ENCODE measurements around the gene GPR137. TPM values are rescaled to one million over a fixed set of nuclear protein-coding genes. Genes with fewer than 3 reads are reported as not detected.
A peak's percentile ranks its signal among the peaks of the same experiment; 100 is the strongest.

The GPR137 gene
- total and polyA plus RNA-seq, 9 of the 15 experiments (the other 6 are each of a cell fraction or from before 2014, with no cell fraction given): 0.32 to 26.7 (median 10.7) TPM

- TF ChIP-seq ZNF232 (CRISPR knock-in tag; IDR thresholded peaks at IDR 0.05): no peak
- TF ChIP-seq ZNF165 (CRISPR knock-in tag; IDR thresholded peaks at IDR 0.05; ENCODE audit: borderline replicate concordance): no peak
- no peak for TF ChIP-seq TSC22D4 (tag; IDR thresholded peaks at IDR 0.05)
- TF ChIP-seq STAT5A (IDR thresholded peaks at IDR 0.05; ENCODE audit: borderline replicate concordance, low read length): no peak
- TF ChIP-seq ZNF347 (CRISPR knock-in tag; IDR thresholded peaks at IDR 0.05; ENCODE audit: low read depth): no peak
- TF ChIP-seq RBBP5 (IDR thresholded peaks at IDR 0.05; ENCODE audit: borderline replicate concordance, insufficient read depth, low read length, poor library complexity, severe bottlenecking): peak; percentile 55
- peak; percentile 75; the same call in 1 of the 2 replicates for TF ChIP-seq NKRF (IDR thresholded peaks at IDR 0.05; ENCODE audit: borderline replicate concordance)
- no peak for TF ChIP-seq PHTF2 (CRISPR knock-in tag; IDR thresholded peaks at IDR 0.05)
- TF ChIP-seq ZNF316 (IDR thresholded peaks at IDR 0.05): no peak
- no peak for TF ChIP-seq ETV5 (CRISPR knock-in tag; IDR thresholded peaks at IDR 0.05; ENCODE audit: low read depth)
- no peak for TF ChIP-seq IRF9 (tag; IDR thresholded peaks at IDR 0.05)
- 0 out of 2 replicates have a peak, but pooled peaks have one; percentile 49 for TF ChIP-seq ZNF143 (CRISPR knock-in tag; IDR thresholded peaks at IDR 0.05)
- no peak for TF ChIP-seq ESRRB (CRISPR knock-in tag; IDR thresholded peaks at IDR 0.05; ENCODE audit: borderline replicate concordance)
- peak; percentile 60; the same call in 1 of the 2 replicates for TF ChIP-seq GABPB1 (CRISPR knock-in tag; IDR thresholded peaks at IDR 0.05)
- no peak; the same call in 1 of the 2 replicates for TF ChIP-seq SOX6 (IDR thresholded peaks at IDR 0.05)
- no peak for TF ChIP-seq FOXK2 (conservative IDR thresholded peaks at IDR 0.05 in 1 of 2, IDR thresholded peaks at IDR 0.05 in 1 of 2; ENCODE audit: low read depth in 2 of 2)
- no peak for TF ChIP-seq ZNF282 (CRISPR knock-in tag; IDR thresholded peaks at IDR 0.05)
- no peak for TF ChIP-seq ZNF280B (CRISPR knock-in tag; IDR thresholded peaks at IDR 0.05)
- no peak for TF ChIP-seq PHB (CRISPR knock-in tag; IDR thresholded peaks at IDR 0.05)
- no peak for TF ChIP-seq TRIM28 (IDR thresholded peaks at IDR 0.05)
- no peak for TF ChIP-seq NCOR1 (IDR thresholded peaks at IDR 0.05)
- peak; percentile 71; the same call in 1 of the 2 replicates for TF ChIP-seq DPF2 (IDR thresholded peaks at IDR 0.05)
- no peak for TF ChIP-seq RBM22 (IDR thresholded peaks at IDR 0.05; ENCODE audit: low read depth, low read length, poor library complexity, severe bottlenecking)
- no peak for TF ChIP-seq KLF10 (CRISPR knock-in tag; IDR thresholded peaks at IDR 0.05)
- no peak for TF ChIP-seq ASH1L (IDR thresholded peaks at IDR 0.05; ENCODE audit: borderline replicate concordance, low read depth, partially characterized antibody)
- TF ChIP-seq TCF15 (CRISPR knock-in tag; IDR thresholded peaks at IDR 0.05): no peak
Measured at GRCh38 chr11:64304316-64305072, 18.8 kb downstream of the GPR137 start (continued).
